ENCODE data around the gene FBXO22.
"Not testable (repeated sequence)": the region's sequence is repeated elsewhere in the genome, so short reads cannot be mapped to it uniquely, and the experiment has no call there.

FBXO22 gene

DNA sequence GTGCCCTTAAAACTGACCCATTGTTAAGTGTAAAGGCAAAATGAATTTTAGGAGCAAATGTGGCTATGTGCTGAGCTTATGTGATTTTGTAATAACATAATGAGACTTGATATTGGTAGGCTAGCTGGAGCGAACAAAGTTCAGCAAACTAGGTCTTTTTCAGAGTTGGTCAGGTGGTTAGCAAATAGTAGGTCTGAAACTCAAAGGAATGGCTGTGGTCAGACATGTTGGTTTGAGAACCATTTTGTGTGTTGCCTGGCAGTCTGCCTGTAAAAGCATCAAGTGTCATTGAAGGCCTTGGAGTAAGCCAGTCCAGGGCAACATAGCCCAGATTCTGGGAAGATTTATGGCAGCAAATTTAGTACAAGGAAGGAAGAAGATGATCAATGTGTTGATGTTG, 16.4 kb downstream of the FBXO22 start:
- no peak for DNase-seq (ENCODE audit: low read depth in 2 of 2)

- DNase-seq (ENCODE audit: low read depth in 2 of 2), result no peak
Observed at GRCh38 chr15:75921732-75922703, 18.3 kb downstream of the FBXO22 start.

GRCh38 chr15:75923756-75924155, 20.1 kb downstream of the FBXO22 start:
- no peak for DNase-seq (ENCODE audit: low read depth in 2 of 2)

DNA sequence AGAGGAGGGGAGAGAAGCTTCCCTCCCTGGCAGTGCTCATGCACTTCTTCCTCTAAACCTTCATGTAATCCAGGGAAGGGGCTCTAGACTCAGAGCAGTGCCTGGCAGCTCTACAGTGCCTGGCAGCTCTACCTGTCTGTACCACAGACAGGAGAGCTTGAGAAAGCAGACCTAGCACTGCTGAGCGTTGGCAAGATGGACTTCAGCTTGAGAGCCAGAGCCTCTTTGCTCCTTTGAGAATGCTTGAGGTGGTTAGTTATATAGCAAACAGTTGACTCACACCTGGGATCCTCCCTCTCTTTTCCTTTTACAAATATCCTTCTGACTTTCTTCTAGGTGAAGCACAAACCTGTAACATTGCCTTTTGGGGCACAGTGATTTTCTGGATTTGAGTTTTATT, 20.9 kb downstream of the FBXO22 start:
- no peak for DNase-seq (ENCODE audit: low read depth in 2 of 2)

- no peak for DNase-seq (ENCODE audit: low read depth in 2 of 2)
Observed at GRCh38 chr15:75925440-75925839, 21.8 kb downstream of the FBXO22 start.

GRCh38 chr15:75926931-75927330, 23.3 kb downstream of the FBXO22 start:
- DNase-seq (ENCODE audit: low read depth in 2 of 2), result no peak

DNA sequence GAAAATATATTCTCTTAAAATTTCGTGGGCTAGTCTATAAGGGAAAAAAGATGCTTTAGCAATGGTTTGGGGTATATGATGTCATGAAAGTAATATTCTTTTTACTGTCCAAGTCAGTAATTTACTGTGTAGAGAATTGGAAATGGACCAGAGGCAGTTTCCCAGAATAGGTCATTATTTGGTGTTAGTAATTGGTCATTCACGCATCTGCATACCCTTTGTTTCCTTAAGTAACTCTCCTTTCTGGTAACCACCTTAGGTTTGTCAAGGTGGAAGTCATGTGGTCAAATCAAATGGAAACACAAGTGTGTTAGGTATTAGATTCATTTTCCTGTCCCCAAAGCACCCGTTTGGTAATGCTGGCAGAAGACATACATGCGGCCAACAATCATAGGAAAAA, 23.9 kb downstream of the FBXO22 start:
- no peak for DNase-seq (ENCODE audit: low read depth in 2 of 2)

- no peak for DNase-seq (ENCODE audit: low read depth in 2 of 2)
Observed at GRCh38 chr15:75928680-75929608, 25.3 kb downstream of the FBXO22 start.

GRCh38 chr15:75929799-75930565, 26.3 kb downstream of the FBXO22 start:
- no peak for DNase-seq (ENCODE audit: low read depth in 2 of 2)

DNA sequence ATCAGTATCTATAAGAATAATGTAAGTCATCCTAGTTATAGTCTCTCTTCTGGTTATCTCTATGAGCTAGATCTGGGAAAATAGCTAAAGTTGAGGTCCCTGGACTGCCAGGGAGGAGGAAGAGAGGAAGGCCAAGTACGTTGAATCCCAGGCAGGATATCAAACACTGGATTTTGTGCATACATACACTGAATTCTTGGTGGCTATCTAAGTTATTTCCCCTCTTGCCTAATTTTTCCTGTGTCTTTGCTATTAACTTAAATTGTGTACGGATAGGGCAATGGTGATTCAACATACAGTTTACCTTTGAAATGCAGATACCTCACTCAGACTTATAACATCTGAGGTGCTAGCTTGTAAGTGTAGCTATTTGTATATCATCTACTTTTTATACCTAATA, 27.2 kb downstream of the FBXO22 start:
- DNase-seq (ENCODE audit: low read depth in 2 of 2), result no peak

DNA sequence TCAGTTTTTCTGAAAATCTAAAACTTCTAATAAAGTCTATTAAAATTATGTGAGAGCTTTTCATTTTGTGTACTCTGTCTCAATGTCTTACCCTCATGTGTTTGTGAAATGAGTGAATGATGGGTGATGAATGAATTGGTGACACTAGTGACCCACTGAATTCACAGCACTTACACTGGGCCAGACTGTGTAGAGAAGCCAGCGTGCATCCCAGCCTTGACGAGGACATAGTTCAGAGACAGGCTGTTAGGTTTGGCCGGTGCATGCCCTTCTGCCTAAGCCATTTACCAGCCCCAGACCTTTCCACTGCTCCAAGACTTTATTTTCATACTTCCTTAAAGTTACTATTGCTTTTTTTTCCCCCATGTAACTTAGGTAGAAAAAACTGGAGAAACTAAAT, 38.8 kb downstream of the FBXO22 start:
- no peak for DNase-seq (ENCODE audit: low read depth in 2 of 2)

- DNase-seq (ENCODE audit: low read depth in 2 of 2), result no peak
Observed at GRCh38 chr15:75943246-75943645, 39.6 kb downstream of the FBXO22 start.

GRCh38 chr15:75943713-75944215, 40.1 kb downstream of the FBXO22 start:
- DNase-seq (ENCODE audit: low read depth in 2 of 2), result no peak

DNA sequence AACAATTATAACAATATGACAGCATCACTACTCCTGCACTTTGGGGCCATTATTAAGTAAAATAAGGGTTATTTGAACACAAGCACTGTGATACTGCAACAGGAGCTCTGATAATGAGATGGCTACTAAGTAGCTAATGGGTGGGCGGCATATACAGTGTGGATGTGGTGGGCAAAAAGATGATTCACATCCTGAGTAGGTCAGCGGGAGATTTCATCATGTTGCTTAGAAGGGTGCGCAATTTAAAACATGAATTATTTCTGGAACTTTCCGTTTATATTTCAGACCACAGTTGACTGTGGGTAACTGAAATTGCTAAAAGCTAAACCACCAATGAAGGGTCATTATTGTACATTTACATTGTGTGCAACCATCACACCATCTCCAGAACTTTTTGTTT, 42.3 kb downstream of the FBXO22 start:
- no peak for DNase-seq (ENCODE audit: low read depth in 2 of 2)

DNA sequence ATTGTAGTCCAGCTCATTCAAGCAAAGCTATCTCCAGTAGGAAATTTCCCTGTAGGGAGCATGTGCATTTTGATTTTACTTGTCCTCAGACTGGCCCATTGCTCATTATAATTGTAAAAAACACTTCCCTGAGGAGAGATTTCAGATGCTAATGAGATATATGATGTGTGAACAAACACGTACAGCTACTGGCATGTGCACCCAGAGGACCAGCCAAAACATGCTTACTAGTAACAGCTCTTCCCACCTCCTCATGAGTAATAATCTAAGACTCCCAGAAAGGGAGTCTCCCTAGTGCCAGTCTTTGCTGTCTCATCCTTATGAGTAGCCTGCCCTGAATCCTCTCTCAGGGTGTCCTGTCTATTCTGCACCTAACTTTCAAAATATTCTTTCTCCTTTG, 43.4 kb downstream of the FBXO22 start:
- DNase-seq (ENCODE audit: low read depth in 2 of 2), result no peak

GRCh38 chr15:75948761-75949296, 45.2 kb downstream of the FBXO22 start:
- no peak for DNase-seq (ENCODE audit: low read depth in 2 of 2)

DNA sequence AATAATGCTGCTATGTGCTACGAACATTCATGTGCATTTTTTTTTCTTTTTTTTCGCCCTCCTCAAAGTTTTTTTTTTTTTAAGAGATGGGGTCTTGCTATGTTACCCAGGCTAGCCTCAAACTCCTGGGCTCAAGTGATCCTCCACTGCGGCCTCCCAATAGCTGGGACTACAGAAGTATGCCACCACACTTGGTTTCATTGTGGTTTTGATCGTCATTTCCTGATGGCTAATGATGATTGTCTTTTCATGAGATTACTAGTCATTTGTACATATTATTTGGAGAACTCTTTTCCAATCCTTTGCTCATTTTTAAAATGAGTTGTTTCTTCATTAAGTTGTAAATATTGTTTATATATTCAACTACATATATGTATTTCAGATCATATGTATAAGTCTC, 48.8 kb downstream of the FBXO22 start:
- no peak for DNase-seq (ENCODE audit: low read depth in 2 of 2)

DNA sequence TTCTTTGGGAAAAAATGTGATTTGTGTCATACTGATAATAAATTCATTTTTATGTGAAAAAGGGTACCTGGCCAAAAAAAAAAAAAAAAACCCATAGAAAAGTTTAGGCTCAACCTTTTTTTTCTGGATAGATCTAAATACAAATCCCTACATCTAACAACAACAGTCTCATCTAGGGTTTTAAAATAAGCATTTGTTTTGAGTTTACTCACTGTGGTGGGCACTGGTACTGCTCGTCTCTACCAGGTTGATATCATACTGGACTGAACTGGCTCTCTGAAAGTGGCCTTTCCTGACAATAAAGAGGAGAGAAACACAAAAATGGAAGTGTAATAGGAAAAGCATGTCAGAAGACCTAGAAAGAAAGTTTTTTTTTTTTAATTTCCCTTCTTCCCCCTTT, 52.0 kb downstream of the FBXO22 start:
- no peak for DNase-seq (ENCODE audit: low read depth in 2 of 2)

GRCh38 chr15:75961331-75961730, 57.7 kb downstream of the FBXO22 start:
- DNase-seq (ENCODE audit: low read depth in 2 of 2), result no peak

GRCh38 chr15:75966073-75966472, 62.4 kb downstream of the FBXO22 start:
- DNase-seq (ENCODE audit: low read depth in 2 of 2), result no peak

- not testable (repeated sequence) for DNase-seq (ENCODE audit: low read depth in 2 of 2)
Observed at GRCh38 chr15:75976766-75977165, 73.1 kb downstream of the FBXO22 start.
